GM12874 (cell line): ENCODE data around the gene NLRP13.
A peak's percentile ranks its signal among the peaks of the same experiment; 100 is the strongest.

Experiments used
- TF ChIP-seq, protein P1 (sequence below): IDR thresholded peaks from 2 replicates; pipeline ENCODE4 v1.5.1; 2011; ENCODE audit warnings: low read depth, mild to moderate bottlenecking, control low read depth, low read length, moderate library complexity; ENCODE audit not compliant: insufficient read depth

The NLRP13 gene

DNA sequence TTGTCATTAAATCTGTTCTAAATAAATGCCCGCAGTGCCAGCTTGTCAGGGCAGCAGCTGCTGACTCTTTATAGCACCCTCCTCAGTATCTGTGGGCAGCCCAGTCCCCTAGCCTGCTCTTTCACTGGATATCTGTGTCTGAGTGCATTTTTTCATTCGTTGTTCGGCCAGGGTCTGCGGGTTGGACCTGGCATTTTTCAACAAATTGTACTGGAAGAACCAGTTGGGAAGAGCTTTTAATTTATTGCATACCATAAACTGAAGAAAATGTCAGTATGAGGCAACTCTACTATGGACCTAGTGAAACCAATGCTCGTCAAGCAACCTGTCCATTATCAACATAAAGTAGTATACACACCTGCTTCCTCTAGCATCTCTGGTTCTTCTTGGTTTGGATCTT, 8.6 kb downstream of the NLRP13 start:
- TF ChIP-seq, protein P1, sequence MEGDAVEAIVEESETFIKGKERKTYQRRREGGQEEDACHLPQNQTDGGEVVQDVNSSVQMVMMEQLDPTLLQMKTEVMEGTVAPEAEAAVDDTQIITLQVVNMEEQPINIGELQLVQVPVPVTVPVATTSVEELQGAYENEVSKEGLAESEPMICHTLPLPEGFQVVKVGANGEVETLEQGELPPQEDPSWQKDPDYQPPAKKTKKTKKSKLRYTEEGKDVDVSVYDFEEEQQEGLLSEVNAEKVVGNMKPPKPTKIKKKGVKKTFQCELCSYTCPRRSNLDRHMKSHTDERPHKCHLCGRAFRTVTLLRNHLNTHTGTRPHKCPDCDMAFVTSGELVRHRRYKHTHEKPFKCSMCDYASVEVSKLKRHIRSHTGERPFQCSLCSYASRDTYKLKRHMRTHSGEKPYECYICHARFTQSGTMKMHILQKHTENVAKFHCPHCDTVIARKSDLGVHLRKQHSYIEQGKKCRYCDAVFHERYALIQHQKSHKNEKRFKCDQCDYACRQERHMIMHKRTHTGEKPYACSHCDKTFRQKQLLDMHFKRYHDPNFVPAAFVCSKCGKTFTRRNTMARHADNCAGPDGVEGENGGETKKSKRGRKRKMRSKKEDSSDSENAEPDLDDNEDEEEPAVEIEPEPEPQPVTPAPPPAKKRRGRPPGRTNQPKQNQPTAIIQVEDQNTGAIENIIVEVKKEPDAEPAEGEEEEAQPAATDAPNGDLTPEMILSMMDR, result no peak

GRCh38 chr19:55913643-55914268, 18.4 kb downstream of the NLRP13 start:
- TF ChIP-seq, protein P1, result peak; percentile 21; the same call in 1 of the 2 replicates

DNA sequence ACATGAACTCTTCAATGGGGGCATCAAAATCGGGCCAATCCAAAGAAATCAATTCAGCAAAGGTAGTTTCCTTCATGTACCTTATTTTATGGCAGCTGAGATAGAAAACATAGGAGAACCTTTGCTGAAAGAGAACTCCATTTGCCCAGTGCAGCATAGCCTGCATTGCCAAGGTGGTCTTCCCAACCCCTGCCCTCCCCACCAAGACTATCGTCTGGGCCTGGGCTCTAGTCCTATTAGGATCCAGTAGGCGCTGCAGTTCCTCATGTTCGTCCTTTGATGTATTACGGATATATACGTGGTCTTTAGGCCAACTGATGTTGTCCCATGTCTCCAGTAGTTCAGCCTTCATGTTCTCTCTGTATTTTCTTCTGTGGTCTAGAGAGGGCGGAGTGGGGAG, 19.2 kb downstream of the NLRP13 start:
- TF ChIP-seq, protein P1, result no peak

GRCh38 chr19:55909801-55910200, 22.3 kb downstream of the NLRP13 start:
- TF ChIP-seq, protein P1, result no peak

DNA sequence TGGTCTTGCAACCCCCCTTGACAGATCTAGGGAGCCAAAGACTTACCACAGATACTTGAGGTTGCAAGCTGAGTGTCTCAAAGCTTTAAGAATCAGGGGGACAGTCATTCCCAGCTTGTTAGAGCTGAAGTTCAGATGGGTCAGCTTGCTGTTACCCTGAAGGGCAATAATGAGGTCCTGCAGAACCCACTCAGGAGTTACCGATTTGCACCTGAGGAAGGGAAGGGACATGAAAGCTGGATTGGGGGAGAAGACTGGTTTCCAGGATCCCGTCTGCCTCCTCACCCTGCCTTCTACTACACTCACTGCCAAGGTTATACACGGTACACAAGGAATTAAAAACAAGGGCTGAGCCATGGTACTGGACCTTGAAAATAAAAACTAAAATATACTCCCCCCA, 24.4 kb downstream of the NLRP13 start:
- TF ChIP-seq, protein P1, result no peak

- TF ChIP-seq, protein P1, result no peak
These were observed 24.9 kb downstream of the NLRP13 start for GRCh38 chr19:55907286-55907685.

GRCh38 chr19:55902080-55902751, 29.9 kb downstream of the NLRP13 start:
- TF ChIP-seq, protein P1, result no peak
